Activated T-cell treated with anti-CD3 and anti-CD28 coated beads for 48 hours (primary cell): Measurements from ENCODE around the gene SLC30A1.
"Not testable (repeated sequence)": the region's sequence is repeated elsewhere in the genome, so short reads cannot be mapped to it uniquely, and the experiment has no call there.

Experiments
- DNase-seq: peaks from one replicate; pipeline ENCODE4 v3.0.0-alpha.2; 2020; ENCODE audit warnings: low read depth

The SLC30A1 gene

GRCh38 chr1:211583011-211583992 lies 4.3 kb upstream of the SLC30A1 start:
- no peak for DNase-seq

- no peak for DNase-seq
These were observed 2.6 kb upstream of the SLC30A1 start for GRCh38 chr1:211581526-211581925.

GRCh38 chr1:211580303-211580687 lies 1.3 kb upstream of the SLC30A1 start:
- DNase-seq, result no peak

- DNase-seq, result no peak
These were observed 710 bp upstream of the SLC30A1 start for GRCh38 chr1:211579440-211580302.

GRCh38 chr1:211577819-211578639 lies 932 bp downstream of the SLC30A1 start:
- DNase-seq, result peak; percentile 76

GRCh38 chr1:211577277-211577818 lies 1.6 kb downstream of the SLC30A1 start:
- no peak for DNase-seq

DNA sequence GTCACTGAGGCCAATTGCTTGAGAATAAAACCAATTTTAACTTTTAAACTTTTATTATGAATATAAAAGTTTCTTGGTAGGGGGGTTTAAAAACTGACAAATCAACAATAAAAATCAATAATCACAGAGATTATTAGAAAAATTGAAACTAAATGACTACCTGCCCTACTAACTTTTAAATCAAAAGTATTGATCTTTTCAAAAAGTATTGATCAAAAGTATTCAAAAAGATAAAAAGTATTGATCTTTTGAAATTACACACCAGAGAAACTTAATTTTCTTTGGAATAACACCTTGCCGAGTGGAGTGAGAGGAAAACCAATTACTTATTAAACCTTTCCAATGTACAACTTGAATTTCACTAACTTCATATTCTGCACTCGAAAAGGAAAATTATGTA lies 2.2 kb downstream of the SLC30A1 start:
- no peak for DNase-seq

GRCh38 chr1:211574705-211575104 lies 4.3 kb downstream of the SLC30A1 start:
- no peak for DNase-seq

GRCh38 chr1:211571998-211572397 lies 7.0 kb downstream of the SLC30A1 start:
- no peak for DNase-seq

DNA sequence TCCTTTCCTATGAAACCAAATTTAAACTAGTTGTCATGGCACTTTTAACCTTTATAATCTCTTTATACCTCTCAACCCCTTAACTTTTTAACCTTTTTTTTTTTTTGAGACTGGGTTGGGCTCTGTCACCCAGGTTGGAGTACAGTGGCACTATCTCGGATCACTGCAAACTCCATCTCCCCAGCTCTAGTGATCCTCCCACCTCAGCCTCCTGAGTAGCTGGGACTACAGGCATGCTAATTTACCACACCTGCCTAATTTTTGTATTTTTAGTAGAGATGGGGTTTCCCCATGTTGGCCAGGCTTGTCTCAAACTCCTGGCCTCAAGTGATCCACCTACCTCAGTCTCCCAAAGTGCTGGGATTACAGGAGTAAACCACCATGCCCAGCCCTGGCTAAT lies 8.6 kb downstream of the SLC30A1 start:
- not testable (repeated sequence) for DNase-seq

GRCh38 chr1:211566431-211567025 lies 12.4 kb downstream of the SLC30A1 start:
- DNase-seq, result no peak

DNA sequence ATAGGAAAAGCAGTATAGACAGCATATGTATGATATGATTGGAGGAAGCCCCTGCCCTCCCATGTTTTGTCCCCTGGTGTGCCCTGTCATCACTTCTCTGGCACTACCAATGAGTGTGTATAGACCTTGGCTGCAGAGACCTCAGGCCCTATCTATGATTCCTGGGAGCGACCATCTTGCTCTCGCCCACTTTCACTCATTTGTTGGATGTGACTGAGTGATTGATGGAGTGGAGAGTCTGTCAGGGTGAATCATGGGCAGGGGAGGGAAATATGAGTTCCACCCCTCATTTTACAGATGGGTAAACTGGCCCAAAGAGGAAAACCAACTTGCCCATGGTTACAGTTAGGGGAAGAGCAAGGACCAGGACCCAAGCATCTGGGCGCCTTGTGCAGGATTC lies 14.9 kb downstream of the SLC30A1 start:
- no peak for DNase-seq

- DNase-seq, result no peak
These were observed 19.5 kb downstream of the SLC30A1 start for GRCh38 chr1:211559222-211560010.

DNA sequence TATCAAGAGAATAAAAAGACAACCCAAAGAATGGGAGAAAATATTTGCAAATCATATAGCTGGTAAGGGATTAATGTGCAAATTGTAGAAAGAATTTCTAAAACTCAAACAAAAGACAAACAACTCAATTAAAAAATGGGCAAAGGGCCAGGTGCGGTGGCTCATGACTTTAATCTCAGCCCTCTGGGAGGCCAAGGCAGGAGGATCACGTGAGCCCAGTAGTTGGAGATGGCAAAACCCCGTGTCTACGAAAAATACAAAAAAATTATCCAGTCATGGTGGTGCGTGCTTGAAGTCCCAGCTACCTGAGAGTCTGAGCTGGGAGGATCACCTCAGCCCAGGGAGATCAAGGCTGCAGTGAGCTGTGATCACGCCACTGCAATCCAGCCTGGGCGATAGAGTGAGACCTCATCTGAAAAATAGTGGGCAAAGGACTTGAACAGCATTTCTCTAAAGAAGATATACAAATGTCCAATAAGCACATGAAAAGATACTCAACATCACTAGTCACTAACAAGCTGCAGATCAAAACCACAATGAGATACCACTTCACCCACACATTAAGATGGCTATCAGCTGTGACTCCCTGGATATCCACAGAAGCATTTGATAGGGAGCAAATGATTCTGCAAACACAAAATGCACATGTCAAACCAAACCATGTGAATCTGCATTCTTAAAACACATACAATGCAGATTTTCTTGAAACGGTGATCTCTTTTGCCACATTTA lies 20.9 kb downstream of the SLC30A1 start:
- no peak for DNase-seq

- no peak for DNase-seq
These were observed 25.4 kb downstream of the SLC30A1 start for GRCh38 chr1:211553549-211553948.

DNA sequence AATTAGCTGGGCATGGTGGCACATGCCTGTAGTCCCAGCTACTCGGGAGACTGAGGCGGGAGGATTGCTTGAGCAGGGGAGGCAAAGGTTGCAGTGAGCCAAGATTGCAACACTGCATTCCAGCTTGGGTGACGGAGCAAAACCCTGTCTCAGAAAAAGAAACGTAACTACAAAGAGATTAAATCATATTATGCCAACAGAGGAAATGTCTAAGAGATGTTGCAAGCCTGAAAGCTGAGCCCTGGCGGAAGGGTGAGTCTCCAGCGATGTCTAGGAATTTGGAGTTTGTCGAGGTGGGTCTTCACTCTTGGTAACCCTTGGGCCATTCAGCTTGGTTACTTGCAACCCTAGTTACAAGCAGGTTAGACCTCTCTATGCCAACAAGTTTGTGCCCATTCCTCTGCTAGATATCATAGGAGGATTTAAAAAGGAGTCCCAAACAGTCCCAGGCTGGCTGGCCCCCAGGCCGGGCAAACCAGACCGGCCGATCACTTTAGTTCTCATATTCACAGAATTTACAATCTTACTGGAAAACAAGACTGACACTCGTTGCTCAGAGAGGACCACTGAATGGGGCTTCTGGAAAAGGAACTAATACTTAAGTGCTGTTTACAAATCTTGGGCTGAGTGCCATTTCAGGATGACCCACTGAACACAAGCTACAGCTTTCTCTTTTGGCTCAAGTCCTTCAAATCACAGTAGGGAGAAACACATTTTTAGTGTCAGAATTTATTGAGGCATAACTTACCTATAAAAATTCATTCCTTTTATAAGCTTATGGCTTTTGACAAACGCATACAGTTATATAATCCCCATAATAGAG lies 27.1 kb downstream of the SLC30A1 start:
- DNase-seq, result no peak

- DNase-seq, result no peak
These were observed 29.8 kb downstream of the SLC30A1 start for GRCh38 chr1:211549092-211549711.

- no peak for DNase-seq
These were observed 30.5 kb downstream of the SLC30A1 start for GRCh38 chr1:211548321-211549091.
